ENCODE data around the gene DIS3L2. TPM values are rescaled to one million over a fixed set of nuclear protein-coding genes. Genes with fewer than 3 reads are reported as not detected.

The DIS3L2 gene
- total RNA-seq, 4 donors from 2014 or later, result 12.8 to 27.3 (median 16.8) TPM

GRCh38 chr2:232216028-232216427, 254.5 kb downstream of the DIS3L2 start:
- in situ Hi-C loops (cut with MboI; ENCODE audit: low sequenced_read_pairs in 4 of 4), result no loop called here
- no peaks in the 10 kb centered on the region for H3K36me3 ChIP-seq
- no peak for ATAC-seq
- no peaks in the 10 kb centered on the region for H3K9me3 ChIP-seq
- intact Hi-C loops (cut with DNase I; ENCODE audit: low total_unique reads), result no loop called here
- no peak for TF ChIP-seq POLR2A (IDR thresholded peaks at IDR 0.05)
- no peak for TF ChIP-seq CTCF (IDR thresholded peaks at IDR 0.05 in 4 of 5, conservative IDR thresholded peaks at IDR 0.05 in 1 of 5)
- no peak overlapping the region for H3K4me3 ChIP-seq
- H3K27ac ChIP-seq, result no peak overlapping the region
- peaks cover 3 to 9% of the 10 kb centered on the region in 2 donors for H3K4me1 ChIP-seq
- no peaks in the 10 kb centered on the region for H3K27me3 ChIP-seq
- DNase-seq, result no peak

GRCh38 chr2:232218778-232219495, 257.4 kb downstream of the DIS3L2 start:
- no peaks in the 10 kb centered on the region for H3K9me3 ChIP-seq
- TF ChIP-seq CTCF (IDR thresholded peaks at IDR 0.05 in 4 of 5, conservative IDR thresholded peaks at IDR 0.05 in 1 of 5) (no peak), POLR2A (IDR thresholded peaks at IDR 0.05) (no peak)
- no peak overlapping the region for H3K4me3 ChIP-seq

GRCh38 chr2:232219496-232219870, 258.0 kb downstream of the DIS3L2 start:
- Histone ChIP-seq H3K27me3 (no peaks in the 10 kb centered on the region), H3K4me3 (no peak overlapping the region), H3K9me3 (no peaks in the 10 kb centered on the region), H3K4me1 (no peaks in the 10 kb centered on the region), H3K36me3 (no peaks in the 10 kb centered on the region), H3K27ac (no peak overlapping the region)
- ATAC-seq (no peak), DNase-seq (no peak)
- TF ChIP-seq POLR2A (IDR thresholded peaks at IDR 0.05), result no peak
- no peak for TF ChIP-seq CTCF (IDR thresholded peaks at IDR 0.05 in 4 of 5, conservative IDR thresholded peaks at IDR 0.05 in 1 of 5)
- intact Hi-C loops (cut with DNase I; ENCODE audit: low total_unique reads) (no loop called here), in situ Hi-C loops (cut with MboI; ENCODE audit: low sequenced_read_pairs in 4 of 4) (no loop called here)

More at GRCh38 chr2:232218778-232219495, 257.4 kb downstream of the DIS3L2 start:
- in situ Hi-C loops (cut with MboI; ENCODE audit: low sequenced_read_pairs in 4 of 4) (no loop called here), intact Hi-C loops (cut with DNase I; ENCODE audit: low total_unique reads) (no loop called here)
- no peaks in the 10 kb centered on the region for H3K36me3 ChIP-seq
- no peak overlapping the region for H3K27ac ChIP-seq
- ATAC-seq (no peak), DNase-seq (no peak)
- no peaks in the 10 kb centered on the region for H3K4me1 ChIP-seq
- H3K27me3 ChIP-seq, result no peaks in the 10 kb centered on the region

GRCh38 chr2:232219932-232220331, 258.4 kb downstream of the DIS3L2 start:
- ATAC-seq, result no peak
- Histone ChIP-seq H3K27me3 (no peaks in the 10 kb centered on the region), H3K36me3 (no peaks in the 10 kb centered on the region), H3K9me3 (no peaks in the 10 kb centered on the region), H3K27ac (no peak overlapping the region), H3K4me3 (no peak overlapping the region), H3K4me1 (no peaks in the 10 kb centered on the region)
- TF ChIP-seq CTCF (IDR thresholded peaks at IDR 0.05 in 4 of 5, conservative IDR thresholded peaks at IDR 0.05 in 1 of 5) (no peak), POLR2A (IDR thresholded peaks at IDR 0.05) (no peak)
- in situ Hi-C loops (cut with MboI; ENCODE audit: low sequenced_read_pairs in 4 of 4), result no loop called here
- no peak for DNase-seq
- intact Hi-C loops (cut with DNase I; ENCODE audit: low total_unique reads), result no loop called here

GRCh38 chr2:232225429-232225828, 263.9 kb downstream of the DIS3L2 start:
- DNase-seq (no peak), ATAC-seq (no peak)
- no peaks in the 10 kb centered on the region for H3K9me3 ChIP-seq
- no peaks in the 10 kb centered on the region for H3K27me3 ChIP-seq
- no peak overlapping the region for H3K4me3 ChIP-seq
- H3K27ac ChIP-seq, result no peak overlapping the region
- H3K36me3 ChIP-seq, result no peaks in the 10 kb centered on the region
- intact Hi-C loops (cut with DNase I; ENCODE audit: low total_unique reads) (no loop called here), in situ Hi-C loops (cut with MboI; ENCODE audit: low sequenced_read_pairs in 4 of 4) (no loop called here)
- peaks cover 0 to 6% of the 10 kb centered on the region in 2 donors for H3K4me1 ChIP-seq
- TF ChIP-seq CTCF (IDR thresholded peaks at IDR 0.05 in 4 of 5, conservative IDR thresholded peaks at IDR 0.05 in 1 of 5) (no peak), POLR2A (IDR thresholded peaks at IDR 0.05) (no peak)

Data from gastrocnemius medialis (tissue), 4 donors.